ENCODE measurements around the gene DDX56.

Gene DDX56

DNA sequence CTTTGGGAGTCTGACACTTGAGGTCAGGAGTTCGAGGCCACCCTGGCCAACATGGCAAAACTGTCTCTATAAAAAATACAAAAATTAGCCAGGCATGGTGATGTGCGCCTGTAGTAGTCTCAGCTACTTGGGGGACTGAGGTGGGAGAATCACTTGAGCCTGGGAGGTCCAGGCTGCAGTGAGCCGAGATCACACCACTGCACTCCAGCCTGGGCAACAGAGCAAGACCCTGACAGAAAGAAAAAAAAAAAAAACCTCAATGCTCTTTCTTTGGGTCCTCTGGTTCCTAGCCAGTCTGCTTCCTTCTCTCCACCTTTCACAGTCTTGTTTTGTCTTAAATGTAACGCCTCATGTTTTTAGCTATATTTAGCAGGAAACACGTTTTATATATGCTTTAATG, 42.1 kb upstream of the DDX56 start:
- H3K36me3 ChIP-seq (ENCODE audit: control insufficient read depth in 5 of 5, insufficient read depth in 5 of 5, low read length in 5 of 5), result peaks cover 0 to 6% (median 2%) of the 10 kb centered on the region in 5 donors
- H3K27me3 ChIP-seq (ENCODE audit: control insufficient read depth in 5 of 5, insufficient read depth in 4 of 5, low read length in 5 of 5), result no peaks in the 10 kb centered on the region
- H3K9ac ChIP-seq (ENCODE audit: low read length in 5 of 5), result no peak overlapping the region
- H3K4me1 ChIP-seq (ENCODE audit: control insufficient read depth in 5 of 5, insufficient read depth in 5 of 5, low read length in 5 of 5), result peaks cover 3 to 20% (median 12%) of the 10 kb centered on the region in 5 donors
- no peak overlapping the region for H3K4me3 ChIP-seq (ENCODE audit: low read depth in 1 of 5, low read length in 5 of 5)
- peak overlapping the region; percentile 30 for H3K27ac ChIP-seq (ENCODE audit: low read depth, low read length)
- H3K9me3 ChIP-seq (ENCODE audit: control insufficient read depth in 5 of 5, low read length in 5 of 5), result no peaks in the 10 kb centered on the region

DNA sequence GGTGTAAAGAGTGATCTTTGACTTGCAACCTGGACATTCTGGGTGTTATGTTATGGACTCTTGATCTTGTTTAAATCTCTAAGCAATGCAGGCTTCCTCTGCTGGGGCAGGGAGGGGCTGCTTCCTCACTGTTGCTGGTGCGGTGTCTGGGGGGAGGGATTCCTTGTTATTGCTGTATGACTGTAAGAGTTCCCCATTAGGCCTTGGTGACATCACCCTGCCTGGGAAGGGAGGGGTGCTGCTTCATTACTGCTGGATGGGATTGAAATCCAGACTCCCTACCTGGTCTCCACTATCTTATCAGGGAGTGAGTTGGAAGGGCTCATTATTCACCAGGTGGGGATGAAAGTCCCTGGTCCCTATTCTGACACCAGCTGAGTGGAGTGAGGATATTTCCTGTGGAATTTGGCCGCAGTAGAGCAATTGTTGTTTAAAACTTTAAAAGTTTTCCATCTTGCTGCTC, 41.5 kb upstream of the DDX56 start:
- Histone ChIP-seq H3K9me3 (ENCODE audit: control insufficient read depth in 5 of 5, low read length in 5 of 5) (no peaks in the 10 kb centered on the region), H3K4me1 (ENCODE audit: control insufficient read depth in 5 of 5, insufficient read depth in 5 of 5, low read length in 5 of 5) (peaks cover 3 to 20% (median 11%) of the 10 kb centered on the region in 5 donors), H3K36me3 (ENCODE audit: control insufficient read depth in 5 of 5, insufficient read depth in 5 of 5, low read length in 5 of 5) (peaks cover 0 to 6% (median 2%) of the 10 kb centered on the region in 5 donors), H3K4me3 (ENCODE audit: low read depth in 1 of 5, low read length in 5 of 5) (no peak overlapping the region), H3K9ac (ENCODE audit: low read length in 5 of 5) (peak overlapping the region in 1 of 5 donors; percentile 1), H3K27ac (ENCODE audit: low read depth, low read length) (peak overlapping the region; percentile 30), H3K27me3 (ENCODE audit: control insufficient read depth in 5 of 5, insufficient read depth in 4 of 5, low read length in 5 of 5) (no peaks in the 10 kb centered on the region)

DNA sequence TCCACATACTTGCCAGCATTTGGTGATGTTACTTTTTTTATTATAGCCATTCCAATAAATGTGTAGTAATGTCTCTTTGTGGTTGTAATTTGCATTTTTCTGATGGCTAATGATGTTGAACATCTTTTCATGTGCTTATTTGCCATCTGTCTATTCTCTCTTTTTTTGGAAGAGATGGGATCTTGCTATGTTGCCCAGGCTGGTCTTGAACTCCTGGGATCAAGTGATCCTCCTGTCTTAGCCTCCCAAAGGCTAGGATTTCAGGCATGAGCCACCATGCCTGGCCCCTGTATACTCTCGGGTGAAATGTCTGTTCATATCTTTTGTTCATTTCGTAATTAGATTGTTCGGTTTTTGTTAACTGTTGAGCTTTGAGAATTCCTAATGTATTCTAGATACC, 36.1 kb upstream of the DDX56 start:
- no peaks in the 10 kb centered on the region for H3K36me3 ChIP-seq (ENCODE audit: control insufficient read depth in 5 of 5, insufficient read depth in 5 of 5, low read length in 5 of 5)
- H3K9me3 ChIP-seq (ENCODE audit: control insufficient read depth in 5 of 5, low read length in 5 of 5), result no peaks in the 10 kb centered on the region
- H3K4me3 ChIP-seq (ENCODE audit: low read depth in 1 of 5, low read length in 5 of 5), result no peak overlapping the region
- H3K27ac ChIP-seq (ENCODE audit: low read depth, low read length), result no peak overlapping the region
- H3K9ac ChIP-seq (ENCODE audit: low read length in 5 of 5), result no peak overlapping the region
- H3K27me3 ChIP-seq (ENCODE audit: control insufficient read depth in 5 of 5, insufficient read depth in 4 of 5, low read length in 5 of 5), result no peaks in the 10 kb centered on the region
- peaks cover 4 to 24% (median 19%) of the 10 kb centered on the region in 5 donors for H3K4me1 ChIP-seq (ENCODE audit: control insufficient read depth in 5 of 5, insufficient read depth in 5 of 5, low read length in 5 of 5)

DNA sequence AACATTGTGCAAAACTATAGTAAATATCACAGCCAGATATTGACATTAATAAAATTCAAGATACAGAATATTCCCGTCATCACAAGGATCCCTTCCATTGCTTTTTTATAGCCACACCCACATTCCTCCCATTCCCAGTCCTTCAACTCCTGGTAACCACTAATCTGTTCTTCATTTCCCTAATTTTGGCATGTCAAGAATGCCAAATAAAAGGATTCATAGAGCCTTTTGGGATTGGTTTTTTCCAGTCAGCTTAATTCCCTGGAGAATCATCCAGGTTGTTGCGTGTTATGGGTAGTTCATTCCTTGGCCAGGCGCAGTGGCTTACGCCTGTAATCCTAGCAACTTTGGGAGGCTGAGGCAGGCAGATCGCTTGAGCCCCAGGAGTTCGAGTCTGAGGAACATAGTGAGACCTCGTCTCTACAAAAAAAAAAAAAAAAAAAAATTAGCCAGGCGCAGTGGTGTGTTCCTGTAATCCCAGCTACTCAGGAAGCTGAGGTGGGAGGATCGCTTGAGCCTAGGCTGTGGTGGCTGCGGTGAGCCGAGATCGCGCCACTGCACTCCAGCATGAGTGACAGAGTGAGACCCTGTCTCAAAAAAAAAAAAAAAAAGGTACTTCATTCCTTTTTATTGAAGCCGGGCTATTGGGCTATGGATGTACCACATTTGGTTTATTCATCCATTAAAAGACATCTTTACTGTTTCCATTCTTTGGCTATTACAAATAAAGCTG, 35.4 kb upstream of the DDX56 start:
- no peaks in the 10 kb centered on the region for H3K36me3 ChIP-seq (ENCODE audit: control insufficient read depth in 5 of 5, insufficient read depth in 5 of 5, low read length in 5 of 5)
- H3K27ac ChIP-seq (ENCODE audit: low read depth, low read length), result no peak overlapping the region
- no peak overlapping the region for H3K4me3 ChIP-seq (ENCODE audit: low read depth in 1 of 5, low read length in 5 of 5)
- H3K27me3 ChIP-seq (ENCODE audit: control insufficient read depth in 5 of 5, insufficient read depth in 4 of 5, low read length in 5 of 5), result no peaks in the 10 kb centered on the region
- peaks cover 4 to 23% (median 17%) of the 10 kb centered on the region in 5 donors for H3K4me1 ChIP-seq (ENCODE audit: control insufficient read depth in 5 of 5, insufficient read depth in 5 of 5, low read length in 5 of 5)
- no peak overlapping the region for H3K9ac ChIP-seq (ENCODE audit: low read length in 5 of 5)
- H3K9me3 ChIP-seq (ENCODE audit: control insufficient read depth in 5 of 5, low read length in 5 of 5), result no peaks in the 10 kb centered on the region

DNA sequence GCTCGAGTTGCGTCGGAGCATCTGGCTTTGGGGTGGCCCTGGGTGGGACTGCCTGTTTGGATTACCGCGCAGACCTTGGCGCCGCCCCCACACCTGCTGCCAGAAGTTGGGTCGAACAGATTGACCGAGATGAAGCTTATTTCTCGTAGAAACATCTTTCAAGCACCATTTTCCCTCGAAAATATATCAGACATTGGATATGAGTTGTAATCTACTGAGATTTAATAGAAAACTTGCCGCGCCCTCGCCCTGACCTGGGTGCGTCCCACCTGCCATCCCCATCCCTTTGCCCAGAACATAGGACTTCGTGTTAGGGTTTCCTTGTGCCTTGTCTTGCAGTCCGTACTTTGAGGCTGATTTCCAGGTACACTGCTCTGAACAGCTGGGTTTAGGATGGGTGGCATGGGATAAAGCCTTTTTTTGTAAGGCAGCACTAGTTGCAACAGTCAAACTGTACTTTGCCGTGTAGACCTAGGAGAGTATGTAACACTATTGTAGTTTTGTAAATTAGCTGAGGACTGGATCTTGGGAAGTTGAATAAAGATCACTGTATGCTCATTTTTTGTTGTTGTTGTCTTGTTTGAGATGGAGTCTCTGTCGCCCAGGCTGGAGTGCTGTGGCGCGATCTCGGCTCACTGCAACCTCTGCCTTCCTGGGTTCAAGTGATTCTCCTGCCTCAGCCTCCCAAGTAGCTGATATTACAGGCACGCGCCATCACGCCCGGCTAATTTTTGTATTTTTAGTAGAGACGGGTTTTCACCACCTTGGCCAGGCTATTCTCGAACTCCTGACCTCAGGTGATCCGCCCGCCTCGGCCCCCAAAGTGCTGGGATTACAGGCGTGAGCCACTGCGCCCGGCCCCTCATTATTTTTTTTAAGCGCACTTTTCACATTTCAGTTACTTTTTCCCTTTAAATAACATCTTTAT, 33.7 kb upstream of the DDX56 start:
- Histone ChIP-seq H3K9ac (ENCODE audit: low read length in 5 of 5) (peak overlapping the region; percentile 42 to 96 (median 87)), H3K4me1 (ENCODE audit: control insufficient read depth in 5 of 5, insufficient read depth in 5 of 5, low read length in 5 of 5) (peaks cover 4 to 23% (median 17%) of the 10 kb centered on the region in 5 donors), H3K27me3 (ENCODE audit: control insufficient read depth in 5 of 5, insufficient read depth in 4 of 5, low read length in 5 of 5) (no peaks in the 10 kb centered on the region), H3K27ac (ENCODE audit: low read depth, low read length) (peak overlapping the region; percentile 90), H3K36me3 (ENCODE audit: control insufficient read depth in 5 of 5, insufficient read depth in 5 of 5, low read length in 5 of 5) (no peaks in the 10 kb centered on the region), H3K9me3 (ENCODE audit: control insufficient read depth in 5 of 5, low read length in 5 of 5) (no peaks in the 10 kb centered on the region), H3K4me3 (ENCODE audit: low read depth in 1 of 5, low read length in 5 of 5) (peak overlapping the region; percentile 76 to 94 (median 87))

DNA sequence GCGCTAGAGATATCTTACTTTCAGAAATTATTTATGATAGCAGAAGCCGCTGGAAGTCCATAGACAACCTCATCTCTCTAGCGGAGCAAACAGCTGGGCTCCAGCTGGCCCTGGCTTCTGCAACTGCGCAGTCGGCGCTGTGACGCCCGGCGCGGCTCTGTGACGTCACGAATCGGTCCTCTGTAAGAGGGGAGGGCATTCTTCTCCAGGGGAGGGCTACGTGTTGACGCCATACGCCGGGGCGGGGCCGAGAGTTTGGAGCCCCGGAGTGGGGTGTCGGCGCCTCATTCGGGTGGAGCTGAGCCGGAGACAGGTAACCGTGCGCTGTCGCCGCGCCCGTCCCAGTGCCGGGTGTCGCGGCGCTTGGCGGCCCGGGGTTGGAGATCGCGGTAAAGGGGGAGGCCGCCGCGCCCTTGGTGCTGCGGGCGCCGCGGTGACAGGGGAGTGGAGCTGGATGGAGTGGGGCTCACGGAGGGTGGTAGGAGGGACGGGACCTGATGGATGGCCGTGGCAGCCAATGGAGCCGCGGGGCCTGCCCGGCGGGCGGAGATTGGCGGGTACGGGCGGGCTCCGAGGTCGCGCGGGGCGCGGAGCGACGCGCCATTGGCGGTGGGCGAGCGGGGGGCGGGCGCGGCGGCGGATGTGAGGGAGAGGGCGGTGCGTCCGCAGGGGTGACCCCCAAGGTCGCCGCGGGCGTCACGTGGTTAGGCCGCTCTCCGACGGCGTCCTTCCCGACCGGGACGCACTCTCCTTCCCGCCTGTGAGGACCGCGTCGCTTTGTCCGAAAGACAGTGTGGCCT, 32.8 kb upstream of the DDX56 start, which contains the start of gene OGDH:
OGDH (plus strand) TSS at position 287 of the 800 bp plus-strand sequence. CDS start 17,717 bp downstream, outside the sequence.
- no peaks in the 10 kb centered on the region for H3K9me3 ChIP-seq (ENCODE audit: control insufficient read depth in 5 of 5, low read length in 5 of 5)
- peaks cover 4 to 23% (median 17%) of the 10 kb centered on the region in 5 donors for H3K4me1 ChIP-seq (ENCODE audit: control insufficient read depth in 5 of 5, insufficient read depth in 5 of 5, low read length in 5 of 5)
- H3K9ac ChIP-seq (ENCODE audit: low read length in 5 of 5), result peak within 1 kb of the TSS; percentile 68 to 96 (median 90)
- no peaks in the 10 kb centered on the region for H3K36me3 ChIP-seq (ENCODE audit: control insufficient read depth in 5 of 5, insufficient read depth in 5 of 5, low read length in 5 of 5)
- peak within 1 kb of the TSS; percentile 79 to 94 (median 87) for H3K4me3 ChIP-seq (ENCODE audit: low read depth in 1 of 5, low read length in 5 of 5)
- peak within 1 kb of the TSS; percentile 90 for H3K27ac ChIP-seq (ENCODE audit: low read depth, low read length)
- H3K27me3 ChIP-seq (ENCODE audit: control insufficient read depth in 5 of 5, insufficient read depth in 4 of 5, low read length in 5 of 5), result no peaks in the 10 kb centered on the region

DNA sequence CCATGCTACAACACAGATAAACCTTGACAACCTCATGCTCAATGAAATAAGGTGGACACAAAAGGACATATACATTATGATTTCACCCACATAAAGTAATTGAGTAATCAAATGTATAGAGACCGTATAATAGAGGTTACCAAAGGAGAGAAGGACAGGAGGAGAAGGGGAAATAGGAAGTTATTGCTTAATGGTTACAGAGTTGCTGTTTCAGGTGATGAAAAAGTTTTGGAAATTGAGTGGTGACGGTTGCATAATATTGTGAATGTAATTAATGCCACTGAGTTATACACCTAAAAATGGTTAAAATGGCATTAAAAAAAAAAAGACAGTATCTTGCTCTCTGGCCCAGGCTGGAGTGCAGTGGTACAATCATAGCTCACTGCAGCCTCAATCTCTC, 31.2 kb upstream of the DDX56 start:
- Histone ChIP-seq H3K27me3 (ENCODE audit: control insufficient read depth in 5 of 5, insufficient read depth in 4 of 5, low read length in 5 of 5) (no peaks in the 10 kb centered on the region), H3K4me1 (ENCODE audit: control insufficient read depth in 5 of 5, insufficient read depth in 5 of 5, low read length in 5 of 5) (peaks cover 4 to 23% (median 17%) of the 10 kb centered on the region in 5 donors), H3K36me3 (ENCODE audit: control insufficient read depth in 5 of 5, insufficient read depth in 5 of 5, low read length in 5 of 5) (no peaks in the 10 kb centered on the region), H3K27ac (ENCODE audit: low read depth, low read length) (no peak overlapping the region), H3K9ac (ENCODE audit: low read length in 5 of 5) (no peak overlapping the region), H3K4me3 (ENCODE audit: low read depth in 1 of 5, low read length in 5 of 5) (no peak overlapping the region), H3K9me3 (ENCODE audit: control insufficient read depth in 5 of 5, low read length in 5 of 5) (no peaks in the 10 kb centered on the region)

DNA sequence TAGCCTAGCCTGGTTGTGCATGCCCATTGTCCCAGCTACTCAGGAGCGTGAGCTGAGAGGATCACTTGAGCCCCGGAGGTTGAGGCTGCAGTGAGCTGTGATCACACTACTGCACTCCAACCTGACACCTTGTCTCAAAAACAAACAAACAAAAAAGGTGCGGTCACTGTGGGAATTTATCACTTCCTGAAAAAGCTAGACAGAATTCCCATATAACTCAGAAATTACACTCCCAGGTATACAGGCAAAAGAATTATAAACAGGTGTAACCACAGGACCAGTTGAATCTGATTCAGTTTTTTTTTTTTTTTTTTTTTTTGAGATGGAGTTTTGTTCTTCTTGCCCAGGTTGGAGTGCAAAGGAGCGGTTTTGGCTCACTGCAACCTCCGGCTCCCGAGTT, 29.5 kb upstream of the DDX56 start:
- H3K4me3 ChIP-seq (ENCODE audit: low read depth in 1 of 5, low read length in 5 of 5), result no peak overlapping the region
- no peaks in the 10 kb centered on the region for H3K36me3 ChIP-seq (ENCODE audit: control insufficient read depth in 5 of 5, insufficient read depth in 5 of 5, low read length in 5 of 5)
- no peaks in the 10 kb centered on the region for H3K9me3 ChIP-seq (ENCODE audit: control insufficient read depth in 5 of 5, low read length in 5 of 5)
- H3K9ac ChIP-seq (ENCODE audit: low read length in 5 of 5), result no peak overlapping the region
- H3K4me1 ChIP-seq (ENCODE audit: control insufficient read depth in 5 of 5, insufficient read depth in 5 of 5, low read length in 5 of 5), result peaks cover 4 to 19% (median 14%) of the 10 kb centered on the region in 5 donors
- H3K27me3 ChIP-seq (ENCODE audit: control insufficient read depth in 5 of 5, insufficient read depth in 4 of 5, low read length in 5 of 5), result no peaks in the 10 kb centered on the region
- no peak overlapping the region for H3K27ac ChIP-seq (ENCODE audit: low read depth, low read length)

DNA sequence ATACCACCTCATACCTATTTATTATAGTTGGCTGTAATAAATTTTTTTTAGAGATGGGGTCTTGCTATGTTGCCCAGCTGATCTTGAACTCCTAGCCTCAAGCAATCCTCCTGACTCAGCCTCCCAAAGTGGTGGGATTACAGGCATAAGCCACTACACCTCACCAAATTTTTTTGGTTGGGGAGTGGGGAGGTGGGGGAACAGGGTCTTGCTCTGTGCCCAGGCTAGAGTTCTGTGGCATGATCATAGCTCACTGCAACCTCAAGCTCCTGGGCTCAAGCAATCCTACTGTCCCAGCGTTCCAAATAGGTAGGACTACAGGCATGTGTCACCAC, 28.8 kb upstream of the DDX56 start:
- H3K36me3 ChIP-seq (ENCODE audit: control insufficient read depth in 5 of 5, insufficient read depth in 5 of 5, low read length in 5 of 5), result no peaks in the 10 kb centered on the region
- H3K9ac ChIP-seq (ENCODE audit: low read length in 5 of 5), result no peak overlapping the region
- H3K4me3 ChIP-seq (ENCODE audit: low read depth in 1 of 5, low read length in 5 of 5), result no peak overlapping the region
- H3K27ac ChIP-seq (ENCODE audit: low read depth, low read length), result no peak overlapping the region
- no peaks in the 10 kb centered on the region for H3K27me3 ChIP-seq (ENCODE audit: control insufficient read depth in 5 of 5, insufficient read depth in 4 of 5, low read length in 5 of 5)
- no peaks in the 10 kb centered on the region for H3K9me3 ChIP-seq (ENCODE audit: control insufficient read depth in 5 of 5, low read length in 5 of 5)
- peaks cover 4 to 18% (median 13%) of the 10 kb centered on the region in 5 donors for H3K4me1 ChIP-seq (ENCODE audit: control insufficient read depth in 5 of 5, insufficient read depth in 5 of 5, low read length in 5 of 5)

Measured in subcutaneous abdominal adipose tissue (tissue), 5 donors.